Limb (tissue), 2 donors: Measurements from ENCODE around the gene PRKG2.

Experiments
- DNase-seq, 2 donors: peaks; one replicate each; pipeline ENCODE4 v3.0.0-alpha.2; 2016; ENCODE audit errors: extremely low spot score in 2 of 2

The PRKG2 gene

GRCh38 chr4:81039351-81039972 lies 175.6 kb downstream of the PRKG2 start:
- DNase-seq, result no peak

DNA sequence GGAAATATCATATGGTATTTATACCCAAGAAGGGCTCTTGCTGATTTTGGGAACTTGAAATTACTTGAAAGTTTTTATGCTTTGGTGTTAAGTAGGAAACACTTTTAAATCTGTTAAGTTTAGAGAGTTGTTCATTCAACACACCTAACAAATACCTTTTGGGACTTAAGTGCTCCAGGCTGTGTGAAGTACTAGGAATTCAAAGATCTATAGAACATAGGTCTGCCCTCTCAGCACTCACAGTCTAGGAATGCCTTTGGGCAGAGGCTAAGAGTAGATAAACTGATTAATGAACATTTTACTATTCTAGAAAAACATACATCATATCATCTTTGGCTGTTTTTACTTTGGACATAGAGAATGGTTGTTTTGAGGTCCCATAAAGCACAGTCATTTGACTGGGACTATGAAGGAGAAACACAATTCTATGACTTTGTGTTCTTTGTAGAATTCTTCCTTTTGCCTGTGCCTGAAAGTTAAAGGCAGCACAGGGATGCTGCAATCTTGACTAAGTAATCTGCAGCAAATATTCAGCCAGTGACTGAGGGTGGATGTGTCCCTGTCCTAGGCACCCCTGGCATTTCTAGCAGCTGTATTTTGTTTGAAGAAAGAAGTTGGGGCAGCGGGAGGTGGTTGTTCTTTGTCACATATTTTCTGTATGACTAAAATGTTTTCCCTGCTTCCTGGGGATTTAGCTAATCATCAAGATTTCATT lies 176.2 kb downstream of the PRKG2 start:
- no peak for DNase-seq
